Bronchial epithelial cell (primary cell): ENCODE results near the gene ITGB2. TPM values are rescaled to one million over a fixed set of nuclear protein-coding genes. Genes with fewer than 3 reads are reported as not detected.

Experiments used
- DNase-seq: peaks from one replicate; pipeline ENCODE4 v3.0.0-alpha.2; 2010; ENCODE audit warnings: low read depth
- FAIRE-seq: peaks from 2 replicates; lab custom pipeline; 2011; peaks lifted over from hg19 to GRCh38; lab: Jason Lieb, UNC
- H3K27me3 ChIP-seq: 2 replicates; pipeline ENCODE4 v1.5.1; 2011; ENCODE audit warnings: low read length; ENCODE audit not compliant: control insufficient read depth, insufficient read depth
- H3K36me3 ChIP-seq: 2 replicates; pipeline ENCODE4 v1.5.1; 2011; ENCODE audit warnings: low read length; ENCODE audit not compliant: control insufficient read depth, insufficient read depth
- H3K4me3 ChIP-seq: 2 replicates; pipeline ENCODE4 v1.5.1; 2011; ENCODE audit warnings: mild to moderate bottlenecking, low read depth, low read length, control low read depth
- total RNA-seq: library from RNA; depleted of rRNA; stranded (reverse); fragments of >200 nt; gene quantifications from 2 replicates; pipeline ENCODE4 v1.2.1, GENCODE V29; 2014
- TF ChIP-seq, protein P1 (sequence below): IDR thresholded peaks from 2 replicates; pipeline ENCODE4 v1.5.1; 2011; ENCODE audit warnings: mild to moderate bottlenecking, moderate library complexity, low read length, control low read depth, inconsistent platforms; ENCODE audit not compliant: insufficient read depth, severe bottlenecking

Gene ITGB2
- total RNA-seq, 1 donor from 2014 or later = 1.1 TPM

DNA sequence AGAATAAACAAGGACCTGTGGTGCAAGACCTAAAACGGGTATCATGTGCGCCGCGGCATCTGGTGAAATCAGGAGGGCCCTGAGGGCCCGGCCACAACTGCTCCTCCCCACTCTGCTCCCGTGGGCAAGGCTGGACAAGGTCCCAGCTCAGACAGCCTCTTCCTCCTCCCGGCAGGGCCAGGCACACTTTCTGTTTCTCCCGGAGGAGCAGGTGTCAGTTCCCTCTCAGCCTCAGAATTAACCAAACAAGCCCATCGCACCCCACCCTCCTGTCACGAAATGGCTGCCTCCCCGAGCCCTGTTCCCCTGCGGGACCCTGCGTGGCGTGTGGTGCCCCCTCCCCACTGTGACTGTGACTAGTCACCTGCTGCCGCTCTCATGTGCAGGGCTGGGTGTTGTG, 62.4 kb downstream of the ITGB2 start:
- TF ChIP-seq, protein P1, sequence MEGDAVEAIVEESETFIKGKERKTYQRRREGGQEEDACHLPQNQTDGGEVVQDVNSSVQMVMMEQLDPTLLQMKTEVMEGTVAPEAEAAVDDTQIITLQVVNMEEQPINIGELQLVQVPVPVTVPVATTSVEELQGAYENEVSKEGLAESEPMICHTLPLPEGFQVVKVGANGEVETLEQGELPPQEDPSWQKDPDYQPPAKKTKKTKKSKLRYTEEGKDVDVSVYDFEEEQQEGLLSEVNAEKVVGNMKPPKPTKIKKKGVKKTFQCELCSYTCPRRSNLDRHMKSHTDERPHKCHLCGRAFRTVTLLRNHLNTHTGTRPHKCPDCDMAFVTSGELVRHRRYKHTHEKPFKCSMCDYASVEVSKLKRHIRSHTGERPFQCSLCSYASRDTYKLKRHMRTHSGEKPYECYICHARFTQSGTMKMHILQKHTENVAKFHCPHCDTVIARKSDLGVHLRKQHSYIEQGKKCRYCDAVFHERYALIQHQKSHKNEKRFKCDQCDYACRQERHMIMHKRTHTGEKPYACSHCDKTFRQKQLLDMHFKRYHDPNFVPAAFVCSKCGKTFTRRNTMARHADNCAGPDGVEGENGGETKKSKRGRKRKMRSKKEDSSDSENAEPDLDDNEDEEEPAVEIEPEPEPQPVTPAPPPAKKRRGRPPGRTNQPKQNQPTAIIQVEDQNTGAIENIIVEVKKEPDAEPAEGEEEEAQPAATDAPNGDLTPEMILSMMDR = no peak
- peaks cover 38% of the 10 kb centered on the region for H3K36me3 ChIP-seq
- no peaks in the 10 kb centered on the region for H3K27me3 ChIP-seq
- FAIRE-seq = no peak
- no peak for DNase-seq
- H3K4me3 ChIP-seq = no peak overlapping the region

DNA sequence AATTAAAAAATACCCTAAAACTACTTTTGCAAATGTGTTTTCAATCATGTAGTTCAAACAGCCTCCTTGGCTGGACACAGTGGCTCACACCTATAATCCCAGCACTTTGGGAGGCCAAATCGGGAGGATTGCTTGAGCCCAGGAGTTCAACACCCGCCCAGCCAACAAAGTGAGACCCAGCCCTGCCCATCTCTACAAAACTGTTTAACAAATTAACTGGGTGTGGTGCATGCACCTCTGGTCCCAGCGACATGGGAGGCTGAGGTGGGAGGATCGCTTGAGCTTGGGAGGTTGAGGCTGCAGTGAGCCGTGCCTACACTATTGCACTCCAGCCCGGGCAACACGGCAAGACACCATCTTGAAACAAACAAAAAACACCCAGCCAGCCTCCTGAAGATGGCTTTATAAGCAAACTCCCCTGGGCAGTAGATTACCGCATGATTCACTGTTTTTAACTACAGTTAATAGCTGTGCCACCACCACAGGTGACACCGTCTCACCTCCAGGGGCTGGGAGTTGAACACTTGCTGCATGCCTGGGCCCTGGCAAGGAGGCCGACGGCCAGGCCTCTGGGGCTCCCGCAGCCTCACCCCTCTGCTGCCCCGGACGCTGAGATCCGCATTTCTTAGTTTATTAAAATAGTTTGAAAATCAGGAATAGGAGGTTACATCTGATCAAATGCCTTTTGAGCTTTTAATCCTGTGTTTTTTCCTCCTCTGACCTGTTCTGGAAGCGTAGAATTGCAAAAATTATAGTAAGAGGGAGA, 63.4 kb downstream of the ITGB2 start:
- H3K36me3 ChIP-seq = peaks cover 42% of the 10 kb centered on the region

DNA sequence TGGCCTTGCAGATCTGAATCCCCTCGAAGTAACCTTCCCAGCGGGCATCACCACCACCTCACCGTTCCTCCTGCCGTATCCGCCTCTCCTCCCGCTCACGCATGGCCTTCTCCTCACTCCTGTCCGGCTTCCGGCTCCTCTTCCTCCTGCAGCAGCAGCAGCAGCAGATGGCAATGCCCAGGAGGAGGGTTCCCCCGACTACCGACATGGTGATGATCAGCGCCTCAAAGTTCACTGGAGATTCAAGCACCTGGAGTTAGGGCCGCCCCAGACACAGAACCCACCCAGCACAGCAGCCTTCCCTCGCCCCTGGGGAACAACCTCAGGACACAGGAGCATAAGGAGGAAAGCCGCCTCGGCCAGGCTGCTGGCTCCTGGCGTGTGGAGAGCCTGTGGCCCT, 64.6 kb downstream of the ITGB2 start:
- DNase-seq = no peak
- no peak for FAIRE-seq
- TF ChIP-seq, protein P1 = no peak
- no peaks in the 10 kb centered on the region for H3K27me3 ChIP-seq
- peaks cover 35% of the 10 kb centered on the region for H3K36me3 ChIP-seq
- H3K4me3 ChIP-seq = no peak overlapping the region

More for the DNA sequence above, 63.4 kb downstream of the ITGB2 start:
- FAIRE-seq (no peak), DNase-seq (no peak)
- TF ChIP-seq, protein P1 = no peak
- Histone ChIP-seq H3K4me3 (no peak overlapping the region), H3K27me3 (no peaks in the 10 kb centered on the region)

DNA sequence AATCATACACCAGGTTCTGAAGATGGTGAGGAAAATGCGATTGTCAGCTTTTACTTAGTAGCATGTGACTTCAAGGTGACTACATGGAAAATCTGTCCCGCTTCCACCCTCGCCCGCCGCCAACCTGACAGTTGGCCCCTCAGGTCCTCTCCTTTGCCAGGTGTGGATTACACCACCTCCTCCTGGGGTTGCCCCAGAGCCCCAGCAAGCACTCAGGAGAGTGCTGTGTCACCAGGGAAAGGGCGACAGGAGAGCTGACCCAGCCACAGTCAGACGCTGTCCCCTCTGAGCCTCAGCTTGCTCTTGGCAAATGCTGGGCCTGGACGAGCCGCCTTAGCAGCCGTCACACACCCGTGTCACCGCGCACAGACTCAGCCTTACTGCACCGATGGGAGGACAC, 65.1 kb downstream of the ITGB2 start:
- TF ChIP-seq, protein P1 = no peak
- Histone ChIP-seq H3K36me3 (peaks cover 38% of the 10 kb centered on the region), H3K27me3 (no peaks in the 10 kb centered on the region), H3K4me3 (no peak overlapping the region)
- DNase-seq (no peak), FAIRE-seq (no peak)

DNA sequence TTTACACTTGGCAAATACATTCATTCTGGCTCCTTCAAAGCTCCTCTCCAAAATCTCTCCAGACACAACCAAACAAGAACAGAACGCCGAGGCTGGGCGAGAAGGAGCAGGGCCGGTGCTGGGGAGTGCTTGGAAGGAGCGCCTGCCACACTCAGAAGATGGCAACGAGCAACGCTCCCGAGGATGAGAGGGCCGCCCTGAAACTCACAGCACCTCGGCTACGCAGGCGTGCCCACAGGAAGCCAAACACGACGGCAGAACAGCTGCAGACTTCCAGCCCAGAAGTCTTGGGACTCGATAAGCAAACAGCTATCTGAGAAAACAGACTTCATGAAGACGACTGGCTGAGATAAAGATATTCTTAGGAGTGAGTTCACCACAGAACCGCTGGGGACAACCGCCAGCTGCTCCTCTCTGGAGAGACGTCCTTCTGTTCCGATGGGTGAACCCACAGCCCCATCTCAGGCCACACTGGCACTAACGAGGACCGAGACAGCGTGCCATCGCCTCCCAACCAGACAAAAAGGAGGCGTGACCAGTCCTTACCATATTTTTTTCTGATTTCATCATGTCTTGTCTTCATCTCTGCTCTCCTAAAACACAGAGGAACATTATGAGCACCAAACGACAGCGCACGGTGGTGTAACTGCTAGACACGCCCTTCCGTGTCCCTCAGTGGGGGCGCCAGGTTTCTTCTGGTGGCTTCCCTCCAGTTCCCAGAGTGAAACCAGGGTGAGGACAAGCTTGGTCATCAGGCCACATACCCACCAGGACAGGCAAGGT, 65.8 kb downstream of the ITGB2 start:
- Histone ChIP-seq H3K27me3 (no peaks in the 10 kb centered on the region), H3K4me3 (no peak overlapping the region), H3K36me3 (peaks cover 42% of the 10 kb centered on the region)
- DNase-seq (no peak), FAIRE-seq (no peak)
- TF ChIP-seq, protein P1 = no peak
